NCI-H2227 (cell line): ENCODE measurements around the gene SMYD4.
"Not testable (repeated sequence)": the region's sequence is repeated elsewhere in the genome, so short reads cannot be mapped to it uniquely, and the experiment has no call there.

Experiments used
- DNase-seq: peaks from one replicate; lab custom pipeline; 2025; ENCODE audit not compliant: unreplicated experiment; lab: John Stamatoyannopoulos, UW

Gene SMYD4

GRCh38 chr17:1785930-1786329 lies 43.8 kb downstream of the SMYD4 start:
- DNase-seq: no peak

GRCh38 chr17:1783834-1784611 lies 45.7 kb downstream of the SMYD4 start:
- peak; percentile 47 for DNase-seq

GRCh38 chr17:1783271-1783670 lies 46.4 kb downstream of the SMYD4 start:
- no peak for DNase-seq

GRCh38 chr17:1782171-1782567 lies 47.5 kb downstream of the SMYD4 start:
- DNase-seq: no peak

GRCh38 chr17:1779571-1780131 lies 50.1 kb downstream of the SMYD4 start:
- no peak for DNase-seq

- DNase-seq: no peak
Observed at GRCh38 chr17:1776857-1777256, 52.8 kb downstream of the SMYD4 start.

- DNase-seq: no peak
Observed at GRCh38 chr17:1776328-1776727, 53.4 kb downstream of the SMYD4 start.

- DNase-seq: no peak
Observed at GRCh38 chr17:1774390-1775176, 55.1 kb downstream of the SMYD4 start.

- DNase-seq: no peak
Observed at GRCh38 chr17:1773696-1774181, 56.0 kb downstream of the SMYD4 start.

- not testable (repeated sequence) for DNase-seq
Observed at GRCh38 chr17:1773000-1773695, 56.6 kb downstream of the SMYD4 start.

GRCh38 chr17:1769822-1770477 lies 59.8 kb downstream of the SMYD4 start:
- DNase-seq: no peak

GRCh38 chr17:1767358-1767757 lies 62.3 kb downstream of the SMYD4 start:
- no peak for DNase-seq

GRCh38 chr17:1766382-1767135 lies 63.1 kb downstream of the SMYD4 start:
- peak; percentile 23 for DNase-seq

GRCh38 chr17:1765576-1765975 lies 64.1 kb downstream of the SMYD4 start:
- DNase-seq: no peak

- DNase-seq: not testable (repeated sequence)
Observed at GRCh38 chr17:1764705-1765104, 65.0 kb downstream of the SMYD4 start.

GRCh38 chr17:1764284-1764683 lies 65.4 kb downstream of the SMYD4 start:
- DNase-seq: no peak

- DNase-seq: peak; percentile 12
Observed at GRCh38 chr17:1762901-1763898, 66.5 kb downstream of the SMYD4 start.

- no peak for DNase-seq
Observed at GRCh38 chr17:1762233-1762900, 67.3 kb downstream of the SMYD4 start.
